GM19468 (cell line): Measurements from ENCODE around the gene TEAD1.

ENCODE experiments used
- ATAC-seq: cut with Tn5 transposase; IDR thresholded peaks from one replicate; pipeline ENCODE4 v1.9.1; 2021; ENCODE audit warnings: mild to moderate bottlenecking, moderate library complexity, moderate number of reproducible peaks; ENCODE audit not compliant: unreplicated experiment; ENCODE audit errors: extremely low read depth

TEAD1 gene

DNA sequence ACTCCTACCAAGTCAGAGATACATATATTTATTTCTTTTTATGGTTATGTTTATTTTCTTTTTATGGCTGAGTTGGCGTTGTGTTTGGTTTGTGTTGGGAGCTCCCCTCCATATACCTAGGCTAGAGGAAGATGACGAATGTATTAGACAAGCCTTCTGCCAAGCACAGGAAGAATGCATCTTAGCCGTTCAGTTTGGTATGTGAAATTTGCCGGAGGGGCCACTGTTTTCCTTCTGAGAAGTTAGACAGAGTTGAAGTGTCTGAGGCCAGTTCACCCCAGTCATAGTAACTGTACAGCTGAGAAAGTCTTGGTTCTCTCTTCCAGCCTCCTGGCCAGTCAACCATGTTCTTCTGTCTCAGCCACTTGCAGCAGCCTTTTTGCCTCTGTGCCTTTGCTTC, 29.8 kb downstream of the TEAD1 start:
- no peak for ATAC-seq

DNA sequence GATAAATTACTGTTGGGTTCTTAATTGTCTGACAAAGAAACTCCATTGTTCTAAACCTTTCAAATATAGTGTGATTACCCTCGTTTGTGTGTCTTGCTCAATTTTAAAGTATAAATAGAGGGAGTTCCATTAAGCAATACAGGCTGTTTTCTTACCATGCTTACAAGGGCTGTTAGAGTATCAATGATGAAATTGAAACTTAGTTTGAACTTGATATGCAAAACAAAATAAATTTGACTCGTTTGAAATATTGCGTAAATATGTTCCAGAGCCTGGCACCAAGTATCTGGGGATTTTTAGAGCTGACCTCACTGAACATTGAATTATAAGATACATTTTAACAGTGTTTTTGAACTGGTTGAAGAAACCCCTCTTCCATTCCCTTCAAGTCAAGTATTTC, 31.7 kb downstream of the TEAD1 start:
- no peak for ATAC-seq

- ATAC-seq = no peak
Measured at GRCh38 chr11:12706545-12707499, 32.6 kb downstream of the TEAD1 start.

DNA sequence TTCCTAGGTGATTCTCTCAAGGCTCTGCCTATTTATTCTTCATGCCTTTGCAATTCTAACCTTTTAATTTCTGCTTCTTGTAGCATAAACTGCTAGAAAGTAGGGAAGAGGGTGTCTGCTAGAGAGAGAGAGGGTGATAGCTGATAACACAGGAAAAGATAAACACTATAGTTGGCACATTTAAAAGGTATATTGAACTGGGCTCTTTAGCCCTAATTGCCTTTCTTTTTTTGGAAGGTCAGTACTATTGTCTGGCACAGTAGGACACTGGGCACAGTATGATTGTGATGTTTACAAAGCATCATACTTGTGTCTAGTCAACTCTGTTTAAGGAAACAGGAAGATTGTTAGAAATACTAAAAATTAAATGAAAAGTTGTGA, 33.3 kb downstream of the TEAD1 start:
- ATAC-seq = no peak

GRCh38 chr11:12711496-12711895, 37.3 kb downstream of the TEAD1 start:
- ATAC-seq = no peak

DNA sequence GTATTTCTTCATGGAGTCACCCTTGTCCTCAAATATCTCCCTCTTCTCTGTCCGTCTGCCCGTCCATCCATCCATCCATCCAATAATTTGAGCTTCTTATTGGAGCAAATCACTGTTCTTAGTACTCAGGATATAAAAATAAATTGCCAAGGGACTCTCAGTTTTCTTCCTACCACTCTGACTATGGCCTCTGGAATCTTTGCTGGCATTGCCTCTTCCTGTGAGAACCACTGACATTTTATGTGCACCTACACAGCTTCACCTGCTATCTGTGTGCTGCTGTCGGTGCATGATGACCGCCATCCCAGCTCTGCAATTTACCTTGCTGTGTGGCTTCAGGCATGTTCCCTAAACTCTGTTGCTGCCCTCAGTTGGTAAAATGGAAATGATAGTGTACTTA, 37.9 kb downstream of the TEAD1 start:
- no peak for ATAC-seq

GRCh38 chr11:12715131-12715530, 40.9 kb downstream of the TEAD1 start:
- no peak for ATAC-seq

DNA sequence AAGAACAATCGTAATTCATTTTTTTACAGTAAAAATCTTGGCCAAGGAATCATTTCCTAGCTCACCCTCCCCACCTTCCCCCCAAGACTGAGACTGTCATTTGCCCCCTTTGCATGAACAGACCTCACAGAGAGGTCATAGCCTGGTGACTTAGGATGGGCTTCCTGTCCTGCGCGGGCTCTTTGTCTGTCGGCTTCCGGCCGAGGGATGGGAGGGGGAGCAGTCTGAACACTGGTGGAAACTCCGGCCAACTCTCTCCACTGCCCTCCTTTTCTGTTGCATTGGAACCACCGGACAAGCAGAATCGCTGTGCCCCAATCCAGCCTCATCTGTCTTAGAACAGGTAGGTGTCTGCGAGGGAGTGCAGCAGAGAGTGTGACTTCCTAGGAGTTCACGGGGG, 41.7 kb downstream of the TEAD1 start:
- no peak for ATAC-seq

DNA sequence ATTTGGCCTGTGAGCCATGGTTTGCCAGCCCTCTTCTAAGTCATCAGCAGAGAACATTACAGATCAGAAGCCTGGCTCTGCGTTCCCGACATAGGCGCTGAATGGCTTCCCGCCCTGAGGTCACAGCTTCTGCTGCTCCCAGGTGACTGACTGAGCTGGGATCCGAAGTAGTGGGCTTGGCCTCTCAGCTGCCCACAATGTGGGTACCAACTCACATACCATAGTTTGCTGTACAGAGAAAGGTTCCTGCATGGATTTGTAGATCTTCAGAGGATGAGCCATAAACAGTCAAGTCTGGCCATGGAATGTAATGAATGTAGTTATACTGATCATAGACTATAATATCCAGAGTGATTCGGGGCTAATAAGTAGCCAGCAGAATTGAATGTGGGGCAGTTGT, 42.6 kb downstream of the TEAD1 start:
- no peak for ATAC-seq

DNA sequence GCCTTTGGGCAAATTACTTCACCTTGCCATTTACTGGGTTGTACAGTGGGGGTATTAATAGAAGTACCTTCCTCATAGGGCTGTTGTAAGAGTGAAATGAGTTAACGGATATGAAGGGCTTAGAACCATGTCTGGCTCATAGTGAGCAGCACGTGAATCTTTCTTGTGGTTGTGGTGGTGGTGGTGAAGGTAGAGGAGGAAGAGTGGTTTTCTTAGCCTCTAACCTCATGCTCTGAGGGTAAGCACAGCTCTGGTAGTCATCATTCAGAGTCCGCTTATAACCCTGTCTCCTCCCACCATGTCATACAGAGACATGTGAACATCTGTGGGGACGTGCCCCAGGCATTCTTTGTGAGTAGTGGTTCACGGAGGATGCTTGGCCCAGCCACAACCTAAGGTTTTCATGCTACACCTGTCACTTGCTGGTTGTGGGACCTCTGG, 43.6 kb downstream of the TEAD1 start:
- peak; percentile 81 for ATAC-seq

- no peak for ATAC-seq
Measured at GRCh38 chr11:12719221-12719620, 45.0 kb downstream of the TEAD1 start.

GRCh38 chr11:12721816-12722604, 47.8 kb downstream of the TEAD1 start:
- ATAC-seq = no peak

DNA sequence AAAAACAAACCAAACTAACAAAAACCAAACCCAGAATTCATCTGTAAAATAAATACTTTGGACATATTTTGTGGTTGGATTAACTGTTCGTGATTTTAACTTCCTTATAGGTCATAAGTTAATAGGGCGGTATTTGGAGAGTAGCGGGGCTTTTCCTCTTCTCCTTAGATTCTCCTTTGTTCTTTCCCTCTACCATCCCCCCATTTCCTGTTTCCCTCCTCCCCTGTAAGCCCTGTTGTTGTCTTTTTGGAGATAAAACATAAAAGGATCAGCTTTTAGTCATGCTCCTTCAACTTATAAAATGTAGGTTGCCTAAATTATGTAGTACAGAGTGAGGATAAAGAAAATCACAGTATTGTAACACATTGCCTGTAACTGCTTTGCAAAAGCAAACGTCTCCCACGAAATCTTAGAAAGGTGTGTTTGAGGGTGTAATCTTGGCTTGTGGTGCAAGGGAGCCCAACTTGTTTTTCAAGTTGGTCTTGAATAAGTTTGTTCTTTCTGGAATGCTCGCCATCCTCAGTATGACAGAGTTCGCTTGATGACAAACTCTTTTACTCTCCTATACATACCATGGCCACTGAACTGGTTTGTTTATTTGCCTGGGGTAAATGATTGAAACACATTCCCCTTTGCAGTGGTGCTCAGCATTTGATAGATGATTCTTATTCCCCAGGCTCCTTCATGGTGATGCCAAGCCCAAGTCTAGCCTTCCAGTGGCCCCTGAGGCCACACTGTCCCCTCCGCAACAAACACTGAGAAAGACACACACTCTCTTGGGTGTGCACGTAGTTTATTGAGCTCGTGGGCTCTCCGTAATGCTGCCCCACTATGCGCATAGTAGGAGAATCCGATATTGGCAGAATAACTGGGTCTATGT, 49.4 kb downstream of the TEAD1 start:
- no peak for ATAC-seq

DNA sequence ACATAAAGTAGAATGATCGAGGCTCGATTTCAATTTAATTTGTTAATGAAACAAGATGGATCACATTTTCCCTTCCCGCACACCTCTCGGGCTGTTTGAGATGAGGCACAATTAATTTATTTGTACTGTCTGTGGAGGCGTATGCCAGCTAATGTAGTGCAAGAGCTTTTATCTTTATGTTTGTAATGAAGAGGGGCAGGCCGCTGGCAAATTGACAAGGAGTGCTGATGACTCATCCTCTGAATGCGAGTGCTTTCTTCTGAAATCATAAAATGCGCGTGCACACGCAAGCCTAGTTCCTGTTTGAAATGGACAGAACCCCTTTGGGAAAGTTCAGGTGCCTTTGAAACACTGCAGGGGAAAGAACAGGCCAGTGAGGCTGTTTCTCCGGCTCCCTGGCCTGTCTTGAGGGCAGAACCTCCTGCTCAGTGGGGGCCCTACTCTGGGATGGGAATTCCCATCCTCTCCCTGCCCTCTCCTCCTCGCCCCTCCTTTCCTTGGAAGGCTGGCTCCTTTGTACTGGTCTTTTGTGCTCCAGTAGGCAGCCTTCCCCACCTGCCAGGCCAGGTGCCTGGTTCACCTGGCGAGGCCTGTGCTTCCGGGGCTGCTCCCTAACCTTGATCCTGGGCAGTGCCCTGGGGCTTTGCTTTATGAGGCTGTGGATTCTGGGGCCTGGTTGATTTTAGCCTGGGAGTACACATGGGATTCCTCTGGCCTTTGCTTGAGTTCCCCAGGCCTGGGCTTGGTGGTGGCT, 50.3 kb downstream of the TEAD1 start:
- no peak for ATAC-seq

DNA sequence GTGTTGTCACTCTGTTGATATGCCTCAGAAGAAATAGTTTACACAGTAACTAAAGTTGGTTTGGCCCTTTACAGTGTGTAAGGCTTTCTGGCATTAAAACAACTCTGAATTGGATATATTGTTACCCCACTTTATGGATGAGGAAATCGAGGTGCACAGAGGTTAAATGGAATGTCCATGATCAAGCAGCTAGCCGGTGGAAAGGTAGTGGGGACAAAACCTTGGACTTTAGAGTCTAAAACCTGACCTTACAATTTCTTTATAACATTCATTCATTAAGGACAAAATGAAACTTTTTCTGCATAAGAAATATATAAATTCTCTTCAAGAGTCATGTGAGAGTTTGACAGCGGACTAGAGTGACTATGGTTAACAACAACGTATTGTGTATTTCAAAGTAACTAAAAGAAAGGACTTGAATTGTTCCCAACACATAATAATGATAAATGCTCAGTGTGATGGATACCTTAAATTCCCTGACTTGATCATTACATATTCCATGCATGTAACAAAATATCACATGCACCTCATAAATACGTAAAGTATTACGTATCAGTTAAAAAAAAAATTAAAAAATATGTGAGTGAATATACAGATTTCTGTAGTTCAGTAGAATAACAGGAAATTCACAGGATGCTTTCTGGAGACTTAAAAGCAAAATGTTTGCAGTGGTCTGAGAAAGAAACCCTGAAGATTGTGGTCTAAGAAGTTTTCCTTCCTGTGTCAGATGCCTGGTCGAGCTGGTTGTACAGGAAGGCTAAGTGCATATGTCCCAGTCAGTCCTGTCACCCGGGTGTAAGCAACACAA, 51.0 kb downstream of the TEAD1 start:
- no peak for ATAC-seq

DNA sequence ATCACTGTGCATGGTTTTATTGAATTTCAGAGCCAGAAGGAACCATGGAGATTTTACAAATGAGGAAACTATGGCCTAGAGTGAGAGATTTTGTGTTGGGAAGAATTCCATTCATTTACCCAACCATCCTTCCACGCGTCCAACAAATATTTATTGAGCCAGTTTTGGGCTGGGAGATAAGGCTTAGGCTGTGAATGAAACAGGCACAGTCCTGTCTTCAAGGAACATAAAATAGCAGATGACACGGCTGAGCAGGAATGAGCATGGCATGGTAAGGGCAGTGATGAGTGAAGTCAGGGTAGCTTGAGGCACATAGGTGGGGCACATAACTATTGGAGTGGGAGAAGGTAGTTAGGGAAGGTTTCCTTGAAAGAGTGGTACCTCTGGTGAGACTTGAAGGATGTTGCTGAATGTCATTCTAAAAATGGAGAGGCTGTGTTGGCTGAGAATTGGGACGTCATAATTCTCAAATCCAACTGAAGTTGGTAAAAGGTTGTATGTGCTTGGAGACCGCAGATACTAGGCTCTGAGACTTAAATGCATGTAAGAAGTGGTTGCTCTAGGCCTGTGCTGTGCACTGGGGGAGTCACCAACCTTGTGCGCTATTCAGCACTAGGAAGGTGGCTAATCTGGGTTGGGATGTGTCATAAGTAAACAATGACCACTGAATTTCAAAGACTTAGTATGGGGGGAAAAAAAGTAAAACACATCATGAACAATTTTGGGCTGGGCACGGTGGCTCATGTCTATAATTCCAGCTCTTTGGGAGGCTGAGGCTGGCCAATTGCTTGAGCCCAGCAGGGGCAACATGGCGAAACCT, 51.9 kb downstream of the TEAD1 start:
- ATAC-seq = no peak

DNA sequence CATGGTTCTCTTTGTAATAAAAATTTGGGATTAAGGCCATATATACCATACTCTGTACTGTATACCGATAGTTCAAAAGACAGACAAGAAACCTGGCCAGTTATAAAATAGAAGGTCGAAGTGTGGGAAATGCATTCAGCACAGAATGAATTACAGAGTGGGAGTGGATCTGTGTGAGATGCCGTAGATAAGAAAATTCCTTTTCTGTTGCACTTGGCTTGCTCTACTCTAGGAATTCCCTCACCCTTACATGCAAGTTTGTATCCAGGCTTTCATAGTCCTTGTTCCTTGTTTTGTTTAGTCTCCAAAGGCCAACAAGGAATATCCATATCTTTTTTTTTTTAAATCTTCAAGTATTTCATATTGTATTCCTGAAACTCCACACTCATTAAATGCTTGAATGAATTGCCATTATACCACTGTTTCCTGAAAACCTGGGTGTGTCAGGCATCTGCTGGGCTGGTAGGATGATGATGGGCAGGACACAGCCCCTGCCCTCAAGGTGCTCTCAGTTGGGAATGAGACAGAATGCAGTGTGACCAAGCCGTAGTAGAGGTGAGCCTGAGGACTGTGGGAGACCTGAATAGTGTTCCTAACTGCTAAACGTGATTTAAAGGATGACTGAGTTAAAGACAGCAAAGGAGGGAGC, 53.5 kb downstream of the TEAD1 start:
- ATAC-seq = no peak

GRCh38 chr11:12728417-12728816, 54.2 kb downstream of the TEAD1 start:
- ATAC-seq = no peak
